Measurements from ENCODE around the gene STX1B.

Gene STX1B

DNA sequence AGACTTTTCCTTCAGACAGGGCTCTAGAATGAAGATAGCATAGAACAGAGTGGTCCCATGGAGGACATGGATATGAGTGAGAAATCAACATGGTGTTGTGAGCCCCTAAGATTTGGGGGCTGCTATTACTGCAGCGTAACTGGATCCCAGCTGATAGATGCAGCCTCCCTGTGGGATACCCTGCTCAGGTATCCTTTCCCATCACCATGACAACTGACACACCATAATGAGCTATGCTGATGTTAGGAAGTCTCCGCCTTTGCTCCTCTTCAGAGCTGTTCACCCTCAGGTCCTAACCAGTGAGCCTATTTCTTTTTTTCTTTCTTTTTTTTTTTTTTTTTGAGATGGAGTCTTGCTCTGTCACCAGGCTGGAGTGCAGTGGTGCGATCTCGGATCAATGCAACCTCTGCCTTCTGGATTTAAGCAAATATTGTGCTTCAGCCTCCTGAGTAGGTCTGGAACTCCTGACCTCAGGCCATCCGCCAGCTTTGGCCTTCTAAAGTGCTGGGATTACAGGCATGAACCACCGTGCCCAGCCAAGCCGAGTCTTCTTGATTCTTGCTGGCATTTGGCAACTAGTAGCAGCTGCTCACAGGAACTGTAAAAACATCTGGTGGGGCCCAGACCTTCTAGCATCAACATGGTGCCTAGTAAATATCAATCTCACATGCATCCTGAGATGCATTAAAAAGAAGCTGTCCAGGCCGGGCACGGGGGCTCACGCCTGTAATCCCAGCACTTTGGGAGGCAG is 40.0 kb upstream of the STX1B start:
- Histone ChIP-seq H3K4me2 (ENCODE audit: low read depth, low read length, poor library complexity, severe bottlenecking) (no peak overlapping the region), H3K79me2 (ENCODE audit: insufficient read depth, low read length) (no peaks in the 10 kb centered on the region), H3K4me1 (ENCODE audit: insufficient read depth, low read length, poor library complexity, severe bottlenecking) (no peaks in the 10 kb centered on the region), H3K9me2 (replicated peaks; ENCODE audit: low read depth, low read length) (no peaks in the 10 kb centered on the region), H3F3A (ENCODE audit: low read depth) (no peaks in the 10 kb centered on the region), H2AFZ (ENCODE audit: low read length) (no peak overlapping the region), H3K27me3 (ENCODE audit: insufficient read depth, low read length, poor library complexity, severe bottlenecking) (no peaks in the 10 kb centered on the region), H3K36me3 (ENCODE audit: insufficient read depth, low read length) (no peaks in the 10 kb centered on the region), H4K20me1 (ENCODE audit: insufficient read depth, low read length, poor library complexity, severe bottlenecking) (no peaks in the 10 kb centered on the region), H3K4me3 (ENCODE audit: low read length, poor library complexity, severe bottlenecking) (no peak overlapping the region), H3K9ac (ENCODE audit: low read depth, low read length, poor library complexity, severe bottlenecking) (no peak overlapping the region), H3K9me3 (ENCODE audit: insufficient read depth, low read depth, low read length) (no peaks in the 10 kb centered on the region)
- no peak for TF ChIP-seq EZH2phosphoT487 (IDR thresholded peaks at IDR 0.05; ENCODE audit: borderline replicate concordance)
- TF ChIP-seq, protein P1, sequence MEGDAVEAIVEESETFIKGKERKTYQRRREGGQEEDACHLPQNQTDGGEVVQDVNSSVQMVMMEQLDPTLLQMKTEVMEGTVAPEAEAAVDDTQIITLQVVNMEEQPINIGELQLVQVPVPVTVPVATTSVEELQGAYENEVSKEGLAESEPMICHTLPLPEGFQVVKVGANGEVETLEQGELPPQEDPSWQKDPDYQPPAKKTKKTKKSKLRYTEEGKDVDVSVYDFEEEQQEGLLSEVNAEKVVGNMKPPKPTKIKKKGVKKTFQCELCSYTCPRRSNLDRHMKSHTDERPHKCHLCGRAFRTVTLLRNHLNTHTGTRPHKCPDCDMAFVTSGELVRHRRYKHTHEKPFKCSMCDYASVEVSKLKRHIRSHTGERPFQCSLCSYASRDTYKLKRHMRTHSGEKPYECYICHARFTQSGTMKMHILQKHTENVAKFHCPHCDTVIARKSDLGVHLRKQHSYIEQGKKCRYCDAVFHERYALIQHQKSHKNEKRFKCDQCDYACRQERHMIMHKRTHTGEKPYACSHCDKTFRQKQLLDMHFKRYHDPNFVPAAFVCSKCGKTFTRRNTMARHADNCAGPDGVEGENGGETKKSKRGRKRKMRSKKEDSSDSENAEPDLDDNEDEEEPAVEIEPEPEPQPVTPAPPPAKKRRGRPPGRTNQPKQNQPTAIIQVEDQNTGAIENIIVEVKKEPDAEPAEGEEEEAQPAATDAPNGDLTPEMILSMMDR (conservative IDR thresholded peaks at IDR 0.05; ENCODE audit: low read length) = no peak

DNA sequence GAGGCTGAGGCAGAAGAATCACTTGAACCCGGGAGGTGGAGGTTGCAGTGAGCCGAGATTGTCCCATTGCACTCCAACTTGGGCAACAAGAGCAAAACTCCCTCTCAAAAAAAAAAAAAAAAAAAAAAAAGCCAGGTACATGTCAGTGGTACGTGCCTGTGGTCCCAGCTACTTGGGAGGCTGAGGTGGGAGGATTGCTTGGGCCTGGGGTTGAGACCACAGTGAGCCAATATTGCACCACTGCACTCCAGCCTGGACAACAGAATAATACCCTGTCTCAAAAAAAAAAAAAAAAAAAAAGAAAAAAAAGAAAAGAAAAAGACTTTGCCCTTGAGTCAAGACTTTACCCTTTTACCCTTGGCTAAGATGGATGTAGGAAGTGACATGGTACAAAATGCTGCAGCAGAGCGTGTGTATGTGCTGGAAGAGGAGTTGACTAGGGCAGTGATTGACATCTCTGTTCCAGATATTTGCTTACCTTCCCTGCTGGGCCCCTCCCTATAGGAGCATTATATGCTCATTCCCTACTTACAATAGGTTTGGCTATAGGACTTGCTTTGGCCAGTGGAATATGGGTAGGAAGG is 33.6 kb upstream of the STX1B start:
- H4K20me1 ChIP-seq (ENCODE audit: insufficient read depth, low read length, poor library complexity, severe bottlenecking) = no peaks in the 10 kb centered on the region
- H3K4me2 ChIP-seq (ENCODE audit: low read depth, low read length, poor library complexity, severe bottlenecking) = no peak overlapping the region
- no peaks in the 10 kb centered on the region for H3K4me1 ChIP-seq (ENCODE audit: insufficient read depth, low read length, poor library complexity, severe bottlenecking)
- TF ChIP-seq, protein P1 (conservative IDR thresholded peaks at IDR 0.05; ENCODE audit: low read length) = no peak
- no peak for TF ChIP-seq EZH2phosphoT487 (IDR thresholded peaks at IDR 0.05; ENCODE audit: borderline replicate concordance)
- H3K79me2 ChIP-seq (ENCODE audit: insufficient read depth, low read length) = no peaks in the 10 kb centered on the region
- no peaks in the 10 kb centered on the region for H3K36me3 ChIP-seq (ENCODE audit: insufficient read depth, low read length)
- H3K27me3 ChIP-seq (ENCODE audit: insufficient read depth, low read length, poor library complexity, severe bottlenecking) = no peaks in the 10 kb centered on the region
- H3K9ac ChIP-seq (ENCODE audit: low read depth, low read length, poor library complexity, severe bottlenecking) = no peak overlapping the region
- no peak overlapping the region for H3K4me3 ChIP-seq (ENCODE audit: low read length, poor library complexity, severe bottlenecking)
- no peaks in the 10 kb centered on the region for H3K9me2 ChIP-seq (replicated peaks; ENCODE audit: low read depth, low read length)
- H3K9me3 ChIP-seq (ENCODE audit: insufficient read depth, low read depth, low read length) = no peaks in the 10 kb centered on the region
- H3F3A ChIP-seq (ENCODE audit: low read depth) = no peaks in the 10 kb centered on the region
- H2AFZ ChIP-seq (ENCODE audit: low read length) = no peak overlapping the region

DNA sequence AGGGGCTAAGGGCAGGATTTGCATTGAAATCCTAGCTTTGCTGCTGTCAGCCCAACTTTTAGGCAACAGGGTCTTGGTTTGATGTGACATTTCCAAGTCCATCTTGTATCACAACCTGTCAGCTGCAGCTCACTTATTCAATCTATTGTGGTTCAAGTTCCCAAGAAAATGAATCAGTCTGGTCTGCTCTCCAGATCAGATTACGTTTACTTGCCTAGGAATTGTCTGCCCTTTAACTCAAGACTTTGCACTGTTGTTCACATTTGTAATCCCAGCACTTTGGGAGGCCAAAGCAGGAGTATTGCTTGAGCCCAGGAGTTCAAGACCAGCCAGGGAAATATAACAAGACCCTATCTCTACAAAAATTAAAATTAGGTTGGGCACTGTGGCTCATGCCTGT is 32.9 kb upstream of the STX1B start:
- H3K9me2 ChIP-seq (replicated peaks; ENCODE audit: low read depth, low read length) = no peaks in the 10 kb centered on the region
- TF ChIP-seq EZH2phosphoT487 (IDR thresholded peaks at IDR 0.05; ENCODE audit: borderline replicate concordance) = no peak
- TF ChIP-seq, protein P1 (conservative IDR thresholded peaks at IDR 0.05; ENCODE audit: low read length) = no peak
- H3K9ac ChIP-seq (ENCODE audit: low read depth, low read length, poor library complexity, severe bottlenecking) = no peak overlapping the region
- no peak overlapping the region for H3K4me2 ChIP-seq (ENCODE audit: low read depth, low read length, poor library complexity, severe bottlenecking)
- H3K9me3 ChIP-seq (ENCODE audit: insufficient read depth, low read depth, low read length) = no peaks in the 10 kb centered on the region
- H3F3A ChIP-seq (ENCODE audit: low read depth) = no peaks in the 10 kb centered on the region
- H2AFZ ChIP-seq (ENCODE audit: low read length) = no peak overlapping the region
- H3K4me1 ChIP-seq (ENCODE audit: insufficient read depth, low read length, poor library complexity, severe bottlenecking) = no peaks in the 10 kb centered on the region
- H3K4me3 ChIP-seq (ENCODE audit: low read length, poor library complexity, severe bottlenecking) = no peak overlapping the region
- H4K20me1 ChIP-seq (ENCODE audit: insufficient read depth, low read length, poor library complexity, severe bottlenecking) = no peaks in the 10 kb centered on the region
- no peaks in the 10 kb centered on the region for H3K27me3 ChIP-seq (ENCODE audit: insufficient read depth, low read length, poor library complexity, severe bottlenecking)
- H3K79me2 ChIP-seq (ENCODE audit: insufficient read depth, low read length) = no peaks in the 10 kb centered on the region
- H3K36me3 ChIP-seq (ENCODE audit: insufficient read depth, low read length) = no peaks in the 10 kb centered on the region
